K562 (cell line): Measurements from ENCODE around the gene ARL6IP4. TPM values are rescaled to one million over a fixed set of nuclear protein-coding genes. Genes with fewer than 3 reads are reported as not detected.

Experiments used
- ATAC-seq: fragments of 200-7000 bp; cut with Tn5 transposase; 3 replicates; pipeline ENCODE4 v1.9.1; 2020; ENCODE audit warnings: moderate library complexity
- BruUV-seq: library from RNA; stranded (reverse); fragments of 400-500 nt; replicated peaks from 2 replicates; lab custom pipeline; 2021; lab: Mats Ljungman, UMichigan
- CTCF ChIA-PET: fragments of 300-600 bp; formaldehyde crosslinking; extraction: SDS; loops from one replicate; lab custom pipeline; 2021; ENCODE audit warnings: low intra/inter-chr PET ratio; lab: Yijun Ruan, JAX
- POLR2A ChIA-PET: fragments of 300-600, 350-650 bp; sonication (Branson Sonifier 250); formaldehyde crosslinking; extraction: SDS; loops from one replicate; lab custom pipeline; 2021; ENCODE audit warnings: antibody characterized with exemption, inconsistent platforms; lab: Yijun Ruan, JAX
- DNase-seq, 4 experiments: peaks; one replicate each; pipeline versions ENCODE4 v3.0.0 to v3.0.0-alpha.2; 2011 to 2018; ENCODE audit warnings: low spot score in 3 of 4, mixed read lengths in 3 of 4; ENCODE audit errors: extremely low read depth in 1 of 4
- FAIRE-seq: peaks from 2 replicates; lab custom pipeline; 2011; peaks lifted over from hg19 to GRCh38; lab: Jason Lieb, UNC
- H2AFZ ChIP-seq: 2 replicates; pipeline ENCODE4 v1.6.0; 2011; ENCODE audit warnings: low read depth, low read length, control low read depth, inconsistent platforms
- H3K27ac ChIP-seq: fragments of 200-600 bp; 3 replicates; pipeline ENCODE4 v1.8.0; 2011; ENCODE audit warnings: low read depth, mild to moderate bottlenecking, control low read depth, inconsistent platforms, low read length, moderate library complexity, mixed read lengths; ENCODE audit errors: extremely low read depth
- H3K27me3 ChIP-seq, 2 experiments: fragments of 300-600 bp in 1 of 2; 2 replicates in 1 of 2; 3 replicates in 1 of 2; pipeline versions ENCODE4 v1.6.0 to v1.8.0; 2011; ENCODE audit warnings: inconsistent platforms in 2 of 2, low read length in 2 of 2, mild to moderate bottlenecking in 1 of 2, mixed read lengths in 1 of 2, moderate library complexity in 1 of 2; ENCODE audit not compliant: control insufficient read depth in 2 of 2, insufficient read depth in 2 of 2
- H3K36me3 ChIP-seq: fragments of 300-600 bp; 3 replicates; pipeline ENCODE4 v1.8.0; 2011; ENCODE audit warnings: mild to moderate bottlenecking, low read length, inconsistent platforms; ENCODE audit not compliant: control insufficient read depth, insufficient read depth
- H3K4me1 ChIP-seq, 2 experiments: fragments of 200-600 bp in 1 of 2; replicated peaks in 1 of 2; 2 replicates in 1 of 2; 3 replicates in 1 of 2; pipeline versions ENCODE4 v1.5.1 to v1.8.0; 2011; ENCODE audit warnings: inconsistent platforms in 2 of 2, low read length in 2 of 2, mild to moderate bottlenecking in 1 of 2, mixed read lengths in 1 of 2, moderate library complexity in 1 of 2; ENCODE audit not compliant: control insufficient read depth in 2 of 2, insufficient read depth in 2 of 2
- H3K4me2 ChIP-seq: 2 replicates; pipeline ENCODE4 v1.6.1; 2011; ENCODE audit warnings: low read length, control low read depth, inconsistent platforms, mixed read lengths; ENCODE audit not compliant: insufficient read depth
- H3K4me3 ChIP-seq: fragments of 200-600 bp; sonication (generic), shearing (Covaris generic); 2 replicates; pipeline ENCODE4 v1.5.1; 2016; ENCODE audit warnings: control low read depth, inconsistent platforms
- H3K79me2 ChIP-seq: fragments of 200-600 bp; 3 replicates; pipeline ENCODE4 v1.8.0; 2011; ENCODE audit warnings: low read length, inconsistent platforms; ENCODE audit not compliant: control insufficient read depth, insufficient read depth
- H3K9ac ChIP-seq, 2 experiments: 2 replicates each; pipeline versions ENCODE4 v1.6.0 to v1.6.1; 2011; ENCODE audit warnings: low read depth in 2 of 2, low read length in 2 of 2, control low read depth in 1 of 2, inconsistent platforms in 1 of 2, mild to moderate bottlenecking in 1 of 2, mixed read lengths in 1 of 2; ENCODE audit not compliant: insufficient read depth in 1 of 2
- H3K9me1 ChIP-seq: one replicate; pipeline ENCODE4 v1.6.0; 2011; ENCODE audit warnings: inconsistent platforms, mild to moderate bottlenecking, low read length, moderate library complexity; ENCODE audit not compliant: control insufficient read depth, insufficient read depth
- H3K9me3 ChIP-seq: replicated peaks from 2 replicates; pipeline ENCODE4 v1.5.1; 2011; ENCODE audit warnings: low read depth, low read length, inconsistent platforms; ENCODE audit not compliant: control insufficient read depth, insufficient read depth
- H4K20me1 ChIP-seq: replicated peaks from 2 replicates; pipeline ENCODE4 v1.6.1; 2011; ENCODE audit warnings: low read length, inconsistent platforms, mixed read lengths; ENCODE audit not compliant: control insufficient read depth, insufficient read depth
- WGBS: fragments of 100-300 bp; shearing (Covaris generic); methylation state at CpG from one replicate; pipeline ENCODE4 v1.1.6; 2016; ENCODE audit warnings: low coverage, mixed read lengths; ENCODE audit not compliant: insufficient coverage; ENCODE audit errors: missing lambda C conversion rate; 5-methylcytosine and 5-hydroxymethylcytosine counted together
- in situ Hi-C: fragments of 300-500 bp; cut with MboI; formaldehyde crosslinking; loops from 4 replicates; pipeline ENCODE4 v1.15.0; 2018; ENCODE audit warnings: inconsistent platforms, mixed read lengths
- intact Hi-C: fragments of 100-400 bp; cut with micrococcal nuclease; formaldehyde crosslinking; loops from 2 replicates; pipeline ENCODE4 v1.14.2; 2022
- polyA plus RNA-seq, 8 experiments: library from polyadenylated mRNA; depleted of rRNA in 4 of 8; stranded (reverse) in 5 of 8; unstranded in 3 of 8; fragments of >200 nt; fragmentation: Nextera tagmentation in 2 of 8; fragmentation: Illumina TruSeq in 1 of 8; extraction: Ambion mirVana in 2 of 8; extraction: Trizol in 1 of 8; gene quantifications; 2 replicates each; pipeline versions ENCODE4 v1.2.1 to v1.2.3, GENCODE V29; 2011 to 2014; ENCODE audit warnings: inconsistent platforms in 1 of 8, missing spikeins in 1 of 8
- total RNA-seq, 7 experiments: library from RNA; depleted of rRNA in 6 of 7; stranded (reverse); fragments of >200 nt in 6 of 7; fragmentation: Illumina TruSeq in 2 of 7; extraction: Trizol in 2 of 7; gene quantifications; 2 replicates each; pipeline versions ENCODE4 v1.2.1 to v1.2.3, GENCODE V29; 2011 to 2021; ENCODE audit warnings: low replicate concordance in 1 of 7
- TF ChIP-seq, protein P1 (sequence below): fragments of 450-650 bp; IDR thresholded peaks from 2 replicates; pipeline ENCODE4 v1.6.1; 2018; ENCODE audit warnings: mild to moderate bottlenecking, low read depth; ENCODE audit not compliant: partially characterized antibody
- TF ChIP-seq, protein P2 (sequence below): sonication (generic); formaldehyde crosslinking; IDR thresholded peaks from 2 replicates; pipeline ENCODE4 v1.8.1; 2023; ENCODE audit warnings: mild to moderate bottlenecking, missing genetic modification reagents

ARL6IP4 gene
- total and polyA plus RNA-seq, 9 of the 15 experiments (the other 6 are each of a cell fraction or from before 2014, with no cell fraction given) = 2.4 to 255 (median 151) TPM

DNA sequence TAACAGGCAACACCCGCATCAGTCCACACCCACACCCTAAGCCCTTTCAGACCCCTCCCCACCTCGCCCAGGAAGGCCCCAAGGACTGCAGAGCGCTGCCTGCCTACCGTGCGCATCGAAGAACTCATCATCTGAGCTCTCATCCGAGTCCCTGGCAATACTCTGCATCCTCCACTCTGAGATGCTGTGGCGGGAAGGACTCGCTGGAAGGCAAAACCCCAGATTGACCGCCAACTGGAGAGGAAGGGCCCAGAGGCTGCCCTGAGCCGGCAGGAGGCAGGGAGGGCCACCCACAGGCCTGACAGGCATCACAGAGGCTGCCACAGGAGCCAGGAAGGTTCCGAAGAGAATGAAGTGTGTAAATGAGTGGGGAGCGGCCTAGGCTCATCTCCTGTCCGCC is 23.8 kb downstream of the ARL6IP4 start:
- in situ Hi-C loops (no loop called here), intact Hi-C loops (no loop called here)
- no peak overlapping the region for H3K4me2 ChIP-seq
- ChIA-PET CTCF (no interaction called here), POLR2A (no interaction called here)
- H3K9me1 ChIP-seq = peaks cover 3% of the 10 kb centered on the region
- FAIRE-seq (no peak), ATAC-seq (no peak), DNase-seq (no peak)
- H3K27me3 ChIP-seq = no peaks in the 10 kb centered on the region
- no peak overlapping the region for H3K27ac ChIP-seq
- H3K4me1 ChIP-seq = peaks cover 13 to 16% of the 10 kb centered on the region in 2 experiments
- H3K4me3 ChIP-seq = no peak overlapping the region
- 73% methylated on average over 11 of the region's 14 CpGs for WGBS
- no peaks in the 10 kb centered on the region for H3K9me3 ChIP-seq
- TF ChIP-seq, protein P1, sequence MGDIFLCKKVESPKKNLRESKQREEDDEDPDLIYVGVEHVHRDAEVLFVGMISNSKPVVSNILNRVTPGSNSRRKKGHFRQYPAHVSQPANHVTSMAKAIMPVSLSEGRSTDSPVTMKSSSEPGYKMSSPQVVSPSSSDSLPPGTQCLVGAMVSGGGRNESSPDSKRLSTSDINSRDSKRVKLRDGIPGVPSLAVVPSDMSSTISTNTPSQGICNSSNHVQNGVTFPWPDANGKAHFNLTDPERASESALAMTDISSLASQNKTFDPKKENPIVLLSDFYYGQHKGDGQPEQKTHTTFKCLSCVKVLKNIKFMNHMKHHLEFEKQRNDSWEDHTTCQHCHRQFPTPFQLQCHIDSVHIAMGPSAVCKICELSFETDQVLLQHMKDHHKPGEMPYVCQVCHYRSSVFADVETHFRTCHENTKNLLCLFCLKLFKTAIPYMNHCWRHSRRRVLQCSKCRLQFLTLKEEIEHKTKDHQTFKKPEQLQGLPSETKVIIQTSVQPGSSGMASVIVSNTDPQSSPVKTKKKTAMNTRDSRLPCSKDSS = no peak
- TF ChIP-seq, protein P2, sequence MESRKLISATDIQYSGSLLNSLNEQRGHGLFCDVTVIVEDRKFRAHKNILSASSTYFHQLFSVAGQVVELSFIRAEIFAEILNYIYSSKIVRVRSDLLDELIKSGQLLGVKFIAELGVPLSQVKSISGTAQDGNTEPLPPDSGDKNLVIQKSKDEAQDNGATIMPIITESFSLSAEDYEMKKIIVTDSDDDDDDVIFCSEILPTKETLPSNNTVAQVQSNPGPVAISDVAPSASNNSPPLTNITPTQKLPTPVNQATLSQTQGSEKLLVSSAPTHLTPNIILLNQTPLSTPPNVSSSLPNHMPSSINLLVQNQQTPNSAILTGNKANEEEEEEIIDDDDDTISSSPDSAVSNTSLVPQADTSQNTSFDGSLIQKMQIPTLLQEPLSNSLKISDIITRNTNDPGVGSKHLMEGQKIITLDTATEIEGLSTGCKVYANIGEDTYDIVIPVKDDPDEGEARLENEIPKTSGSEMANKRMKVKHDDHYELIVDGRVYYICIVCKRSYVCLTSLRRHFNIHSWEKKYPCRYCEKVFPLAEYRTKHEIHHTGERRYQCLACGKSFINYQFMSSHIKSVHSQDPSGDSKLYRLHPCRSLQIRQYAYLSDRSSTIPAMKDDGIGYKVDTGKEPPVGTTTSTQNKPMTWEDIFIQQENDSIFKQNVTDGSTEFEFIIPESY (CRISPR knock-in tag) = peak; percentile 61
- no peaks in the 10 kb centered on the region for H4K20me1 ChIP-seq
- no peak overlapping the region for H2AFZ ChIP-seq
- peak overlapping the region in 1 of 2 experiments; percentile 13; a peak in 1 of 4 replicates for H3K9ac ChIP-seq
- peaks cover 4% of the 10 kb centered on the region; the same call in 1 of the 3 replicates for H3K36me3 ChIP-seq
- H3K79me2 ChIP-seq = no peaks in the 10 kb centered on the region
- BruUV-seq = no TSS peak
